Coronary artery (tissue), 2 donors: Measurements from ENCODE around the gene SLC39A3.

Experiments used
- DNase-seq: peaks from one replicate; pipeline ENCODE4 v3.0.0-alpha.2; 2017; ENCODE audit warnings: low spot score
- H3K27ac ChIP-seq, 2 donors: fragments of 200-600 bp; sonication (generic); one replicate each; pipeline ENCODE4 v1.5.1; 2016 to 2019
- H3K4me3 ChIP-seq: fragments of 200-600 bp; sonication (generic); 2 replicates; pipeline ENCODE4 v1.5.1; 2016; ENCODE audit warnings: mild to moderate bottlenecking, moderate library complexity
- TF ChIP-seq, protein P1 (sequence below): fragments of 200-600 bp; sonication (generic); IDR thresholded peaks from one replicate; pipeline ENCODE4 v1.5.1; 2019; ENCODE audit warnings: antibody characterized with exemption

Gene SLC39A3

DNA sequence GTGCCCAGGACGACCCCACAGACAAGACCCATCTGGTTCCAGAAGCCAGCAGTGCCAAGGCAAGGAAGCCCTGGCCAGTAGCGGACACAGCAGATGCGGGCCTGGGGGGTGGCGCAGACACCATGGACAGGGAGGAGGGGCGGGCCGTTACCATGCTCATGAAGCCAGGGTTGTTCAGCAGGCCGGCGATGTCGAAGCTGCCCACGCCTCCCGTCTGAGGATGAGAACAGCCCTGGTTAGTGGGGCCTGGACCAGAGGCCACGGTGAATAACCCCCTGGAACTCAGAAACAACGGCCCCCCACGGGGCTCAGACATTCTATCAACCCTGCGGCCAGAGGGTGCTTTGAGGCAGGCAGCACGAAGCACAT lies 21.5 kb upstream of the SLC39A3 start:
- DNase-seq, result no peak
- H3K27ac ChIP-seq, result no peak overlapping the region
- TF ChIP-seq, protein P1, sequence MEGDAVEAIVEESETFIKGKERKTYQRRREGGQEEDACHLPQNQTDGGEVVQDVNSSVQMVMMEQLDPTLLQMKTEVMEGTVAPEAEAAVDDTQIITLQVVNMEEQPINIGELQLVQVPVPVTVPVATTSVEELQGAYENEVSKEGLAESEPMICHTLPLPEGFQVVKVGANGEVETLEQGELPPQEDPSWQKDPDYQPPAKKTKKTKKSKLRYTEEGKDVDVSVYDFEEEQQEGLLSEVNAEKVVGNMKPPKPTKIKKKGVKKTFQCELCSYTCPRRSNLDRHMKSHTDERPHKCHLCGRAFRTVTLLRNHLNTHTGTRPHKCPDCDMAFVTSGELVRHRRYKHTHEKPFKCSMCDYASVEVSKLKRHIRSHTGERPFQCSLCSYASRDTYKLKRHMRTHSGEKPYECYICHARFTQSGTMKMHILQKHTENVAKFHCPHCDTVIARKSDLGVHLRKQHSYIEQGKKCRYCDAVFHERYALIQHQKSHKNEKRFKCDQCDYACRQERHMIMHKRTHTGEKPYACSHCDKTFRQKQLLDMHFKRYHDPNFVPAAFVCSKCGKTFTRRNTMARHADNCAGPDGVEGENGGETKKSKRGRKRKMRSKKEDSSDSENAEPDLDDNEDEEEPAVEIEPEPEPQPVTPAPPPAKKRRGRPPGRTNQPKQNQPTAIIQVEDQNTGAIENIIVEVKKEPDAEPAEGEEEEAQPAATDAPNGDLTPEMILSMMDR, result no peak
- no peak overlapping the region for H3K4me3 ChIP-seq

DNA sequence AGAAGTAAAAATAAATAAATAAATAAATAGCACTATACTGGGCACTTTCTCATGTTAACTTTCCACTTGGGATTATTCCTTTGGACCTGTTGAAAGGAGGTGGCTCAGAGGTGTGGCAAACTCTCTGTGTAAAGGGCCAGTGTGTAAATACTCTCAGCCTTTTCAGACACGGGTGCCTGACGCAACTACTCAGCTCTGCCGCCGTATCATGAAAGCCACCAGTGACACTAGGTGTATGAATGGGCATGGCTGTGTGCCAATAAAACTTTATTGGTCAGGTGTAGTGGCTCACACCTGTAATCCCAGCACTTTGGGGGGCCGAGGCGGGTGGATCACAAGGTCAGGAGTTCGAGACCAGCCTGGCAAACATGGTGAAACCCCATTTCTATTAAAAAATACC lies 20.1 kb upstream of the SLC39A3 start:
- TF ChIP-seq, protein P1, result no peak
- no peak for DNase-seq
- Histone ChIP-seq H3K27ac (no peak overlapping the region), H3K4me3 (no peak overlapping the region)

DNA sequence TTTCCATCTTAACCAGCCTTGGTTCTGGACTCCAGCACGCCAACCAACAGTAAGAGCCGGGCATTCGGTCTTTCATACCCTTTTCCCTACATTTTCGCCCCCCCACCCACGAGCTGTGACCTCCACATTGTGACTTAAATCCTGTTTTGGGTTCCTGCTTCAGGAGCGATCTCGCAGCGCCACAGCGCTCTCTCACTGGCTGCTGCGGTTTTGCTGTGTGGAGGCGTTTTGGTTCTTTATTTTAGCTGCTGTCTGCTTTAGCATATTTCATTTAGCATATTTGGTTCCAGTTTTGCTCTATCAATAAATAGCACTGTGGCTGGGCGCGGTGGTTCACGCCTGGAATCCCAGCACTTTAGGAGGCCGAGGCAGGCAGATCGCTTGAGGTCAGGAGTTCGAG lies 19.5 kb upstream of the SLC39A3 start:
- no peak overlapping the region for H3K27ac ChIP-seq
- no peak for DNase-seq

DNA sequence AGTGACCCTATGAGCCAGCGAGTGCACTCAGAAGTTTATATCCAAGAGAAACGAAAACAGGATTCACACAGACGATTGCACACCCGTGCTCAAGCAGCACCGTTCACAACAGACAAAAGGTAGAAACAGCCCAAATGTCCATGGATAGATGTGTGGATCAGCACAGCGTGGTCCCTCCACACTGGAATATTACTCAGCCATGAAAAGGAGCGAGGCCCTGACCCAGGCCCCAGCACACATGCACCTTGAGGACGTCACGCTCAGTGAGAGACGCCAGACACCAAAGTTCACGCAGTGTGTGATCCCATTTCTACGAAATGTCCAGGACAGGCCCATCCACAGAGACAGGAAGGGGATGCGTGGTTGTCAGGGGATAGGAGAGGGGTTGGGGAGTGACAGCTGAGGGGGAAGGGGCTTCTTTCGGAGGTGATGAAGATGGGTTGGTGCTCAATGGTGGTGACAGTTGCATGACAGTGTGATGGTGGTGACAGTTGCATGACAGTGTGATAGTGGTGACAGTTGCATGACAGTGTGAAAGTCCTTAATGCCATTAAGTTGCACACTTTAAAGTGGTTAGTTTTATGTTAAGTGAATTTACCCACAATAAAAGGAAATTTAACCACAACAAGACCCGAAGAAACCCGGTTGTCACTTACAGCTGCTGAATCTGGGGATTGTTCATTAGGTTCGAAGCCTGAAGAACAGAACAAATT lies 18.9 kb upstream of the SLC39A3 start:
- no peak overlapping the region for H3K27ac ChIP-seq
- DNase-seq, result no peak
- TF ChIP-seq, protein P1, result no peak
- H3K4me3 ChIP-seq, result no peak overlapping the region

More for the DNA sequence above, 19.5 kb upstream of the SLC39A3 start:
- TF ChIP-seq, protein P1, result no peak
- H3K4me3 ChIP-seq, result no peak overlapping the region

DNA sequence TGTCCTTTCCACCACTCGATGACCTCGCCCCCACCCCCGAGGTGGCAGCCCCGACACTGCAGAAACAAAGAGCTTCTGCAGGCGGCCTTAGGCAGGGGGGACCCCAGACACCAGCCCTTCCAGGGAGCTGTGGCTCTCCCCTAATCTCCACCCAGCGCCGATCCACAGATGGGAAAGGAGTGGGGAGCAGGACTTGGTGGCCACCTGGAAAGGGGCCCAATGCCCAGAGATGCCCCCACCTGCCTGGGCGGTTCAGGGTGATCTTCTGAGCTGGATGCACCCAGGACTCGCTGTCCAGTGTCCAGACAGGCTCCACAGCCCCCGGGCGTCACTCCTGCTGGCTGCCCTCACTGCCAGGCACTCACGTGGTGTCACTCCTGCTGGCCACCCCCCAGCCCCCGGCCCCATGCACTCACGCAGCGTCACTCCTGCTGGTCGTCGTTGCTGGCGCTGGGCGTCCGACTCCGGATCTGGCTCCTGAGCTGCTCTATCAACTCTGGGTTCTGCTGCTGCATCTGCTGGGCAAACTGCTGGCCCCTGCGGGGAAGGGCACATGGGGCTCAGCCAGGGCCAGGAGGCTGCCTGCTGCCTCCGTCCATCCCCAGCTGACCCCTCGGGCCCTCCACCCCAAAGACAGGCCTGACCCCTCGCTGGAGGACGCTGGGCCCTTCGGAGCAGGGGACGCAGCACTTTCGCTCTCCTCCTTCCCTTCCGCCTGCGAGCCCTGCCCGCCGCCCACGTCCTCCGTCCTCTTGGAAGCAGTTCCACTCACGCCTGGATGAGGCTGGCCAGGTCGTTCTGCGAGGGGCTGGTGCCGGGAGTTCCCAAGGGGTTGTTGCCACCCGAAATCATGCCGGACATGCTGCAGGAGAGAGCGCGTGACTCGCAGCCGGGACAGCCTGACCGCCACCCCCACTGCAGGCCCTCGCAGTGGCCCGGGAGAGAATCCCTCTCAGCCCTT lies 17.4 kb upstream of the SLC39A3 start:
- DNase-seq, result no peak
- TF ChIP-seq, protein P1, result no peak
- no peak overlapping the region for H3K4me3 ChIP-seq
- no peak overlapping the region for H3K27ac ChIP-seq

DNA sequence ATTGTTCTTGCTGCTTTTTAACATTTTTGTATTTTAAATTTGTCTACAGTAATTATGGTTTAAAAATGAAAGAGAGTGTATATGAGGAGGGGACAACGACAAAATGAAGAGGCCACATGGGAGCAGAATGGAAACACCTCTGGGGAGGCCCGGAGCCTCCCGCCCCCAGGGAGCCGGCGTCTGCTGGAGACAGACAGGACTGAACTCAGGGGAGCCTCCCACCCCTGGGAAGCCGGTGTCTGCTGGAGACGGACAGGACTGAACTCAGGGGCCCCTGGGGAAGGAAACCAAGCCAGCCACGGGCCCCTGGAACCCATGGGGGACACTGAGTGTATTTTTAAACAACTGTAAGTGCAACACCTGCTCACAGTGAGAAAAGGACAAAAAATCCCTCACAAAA lies 16.7 kb upstream of the SLC39A3 start:
- H3K4me3 ChIP-seq, result no peak overlapping the region
- no peak for DNase-seq
- no peak overlapping the region for H3K27ac ChIP-seq
- TF ChIP-seq, protein P1, result no peak
